SU-DHL-6 (cell line): Measurements from ENCODE around the gene LONRF2.

Experiments
- H2AFZ ChIP-seq: fragments of 200-600 bp; sonication (generic); 2 replicates; pipeline ENCODE4 v1.6.1; 2014; ENCODE audit warnings: low read depth, mild to moderate bottlenecking, moderate library complexity, mixed read lengths, antibody characterized with exemption, low read length; ENCODE audit not compliant: severe bottlenecking
- H3F3A ChIP-seq: fragments of 200-600 bp; shearing (Covaris generic); 2 replicates; pipeline ENCODE4 v1.6.0; 2016; ENCODE audit warnings: antibody characterized with exemption, mild to moderate bottlenecking; ENCODE audit not compliant: insufficient read depth
- H3K27ac ChIP-seq: fragments of 200-600 bp; sonication (generic); 2 replicates; pipeline ENCODE4 v1.5.1; 2016; ENCODE audit warnings: low read depth, mild to moderate bottlenecking, low read length, moderate library complexity, mixed read lengths
- H3K27me3 ChIP-seq: fragments of 200-600 bp; sonication (generic), shearing (Covaris generic); 2 replicates; pipeline ENCODE4 v1.6.0; 2014; ENCODE audit warnings: mild to moderate bottlenecking, low read length
- H3K36me3 ChIP-seq: fragments of 200-600 bp; sonication (generic); 2 replicates; pipeline ENCODE4 v1.6.1; 2014; ENCODE audit warnings: mild to moderate bottlenecking, low read length, mixed read lengths
- H3K4me2 ChIP-seq: fragments of 300-600, 200-600 bp; shearing (Covaris generic), sonication (generic); 2 replicates; pipeline ENCODE4 v1.6.0; 2014; ENCODE audit warnings: low read length, low read depth, mild to moderate bottlenecking; ENCODE audit not compliant: poor library complexity, severe bottlenecking
- H3K4me3 ChIP-seq: fragments of 200-600 bp; sonication (generic); 2 replicates; pipeline ENCODE4 v1.5.1; 2014; ENCODE audit warnings: antibody characterized with exemption, low read length, mild to moderate bottlenecking, mixed read lengths; ENCODE audit not compliant: insufficient read depth, poor library complexity, severe bottlenecking
- H3K79me2 ChIP-seq: fragments of 200-600 bp; sonication (generic); 2 replicates; pipeline ENCODE4 v1.6.1; 2014; ENCODE audit warnings: mild to moderate bottlenecking, low read length, moderate library complexity; ENCODE audit not compliant: insufficient read depth
- H3K9ac ChIP-seq: fragments of 200-600 bp; sonication (generic); 2 replicates; pipeline ENCODE4 v1.7.0; 2014; ENCODE audit warnings: mild to moderate bottlenecking, low read length
- H3K9me2 ChIP-seq: fragments of 200-600 bp; sonication (generic); replicated peaks from 2 replicates; pipeline ENCODE4 v1.6.1; 2014; ENCODE audit warnings: low read length; ENCODE audit not compliant: insufficient read depth
- H3K9me3 ChIP-seq: fragments of 200-600 bp; sonication (generic); 2 replicates; pipeline ENCODE4 v1.6.1; 2014; ENCODE audit warnings: low read length, mixed read lengths; ENCODE audit not compliant: insufficient read depth
- H4K20me1 ChIP-seq: fragments of 200-600 bp; sonication (generic); 2 replicates; pipeline ENCODE4 v1.6.1; 2014; ENCODE audit warnings: low read depth, mild to moderate bottlenecking, antibody characterized with exemption, low read length, moderate library complexity, mixed read lengths
- EZH2phosphoT487 ChIP-seq: fragments of 200-600 bp; sonication (generic), shearing (Covaris generic); conservative IDR thresholded peaks from 2 replicates; pipeline ENCODE4 v1.6.1; 2018; ENCODE audit warnings: mild to moderate bottlenecking, antibody characterized with exemption, low read length, moderate library complexity, mixed read lengths
- TF ChIP-seq, protein P1 (sequence below): fragments of 200-600 bp; sonication (generic); IDR thresholded peaks from one replicate; pipeline ENCODE4 v1.5.1; 2017; ENCODE audit warnings: antibody characterized with exemption, mild to moderate bottlenecking, low read length, moderate library complexity; ENCODE audit not compliant: insufficient read depth, poor library complexity, severe bottlenecking

The LONRF2 gene

DNA sequence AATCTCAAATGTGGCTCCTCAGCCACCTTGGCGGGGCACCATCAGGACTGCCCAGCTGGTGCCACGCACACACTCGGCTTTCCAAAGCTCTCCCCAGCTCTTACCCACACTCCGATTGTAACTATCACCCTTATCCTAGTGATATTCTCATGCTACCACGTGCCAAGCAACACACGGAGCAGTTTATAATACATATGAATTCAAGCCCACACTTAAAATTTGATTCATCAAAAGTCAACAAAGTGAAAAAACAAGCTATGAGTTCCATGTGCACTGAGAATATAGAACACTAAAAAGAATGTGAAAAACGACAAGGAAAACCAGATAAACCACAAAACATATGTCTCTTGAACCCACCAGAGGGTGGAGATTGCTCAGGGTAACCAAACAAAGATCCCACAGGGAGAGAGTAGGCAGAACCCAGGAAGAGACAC is 31.6 kb downstream of the LONRF2 start:
- Histone ChIP-seq H3K9me3 (no peaks in the 10 kb centered on the region), H3K4me3 (no peak overlapping the region), H4K20me1 (no peaks in the 10 kb centered on the region), H3K4me2 (no peak overlapping the region), H3K27ac (no peak overlapping the region), H3K36me3 (no peaks in the 10 kb centered on the region), H3K9me2 (no peaks in the 10 kb centered on the region), H3F3A (no peaks in the 10 kb centered on the region), H3K9ac (no peak overlapping the region), H3K27me3 (no peaks in the 10 kb centered on the region), H2AFZ (no peak overlapping the region), H3K79me2 (no peaks in the 10 kb centered on the region)
- TF ChIP-seq, protein P1, sequence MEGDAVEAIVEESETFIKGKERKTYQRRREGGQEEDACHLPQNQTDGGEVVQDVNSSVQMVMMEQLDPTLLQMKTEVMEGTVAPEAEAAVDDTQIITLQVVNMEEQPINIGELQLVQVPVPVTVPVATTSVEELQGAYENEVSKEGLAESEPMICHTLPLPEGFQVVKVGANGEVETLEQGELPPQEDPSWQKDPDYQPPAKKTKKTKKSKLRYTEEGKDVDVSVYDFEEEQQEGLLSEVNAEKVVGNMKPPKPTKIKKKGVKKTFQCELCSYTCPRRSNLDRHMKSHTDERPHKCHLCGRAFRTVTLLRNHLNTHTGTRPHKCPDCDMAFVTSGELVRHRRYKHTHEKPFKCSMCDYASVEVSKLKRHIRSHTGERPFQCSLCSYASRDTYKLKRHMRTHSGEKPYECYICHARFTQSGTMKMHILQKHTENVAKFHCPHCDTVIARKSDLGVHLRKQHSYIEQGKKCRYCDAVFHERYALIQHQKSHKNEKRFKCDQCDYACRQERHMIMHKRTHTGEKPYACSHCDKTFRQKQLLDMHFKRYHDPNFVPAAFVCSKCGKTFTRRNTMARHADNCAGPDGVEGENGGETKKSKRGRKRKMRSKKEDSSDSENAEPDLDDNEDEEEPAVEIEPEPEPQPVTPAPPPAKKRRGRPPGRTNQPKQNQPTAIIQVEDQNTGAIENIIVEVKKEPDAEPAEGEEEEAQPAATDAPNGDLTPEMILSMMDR: no peak
- no peak for TF ChIP-seq EZH2phosphoT487

DNA sequence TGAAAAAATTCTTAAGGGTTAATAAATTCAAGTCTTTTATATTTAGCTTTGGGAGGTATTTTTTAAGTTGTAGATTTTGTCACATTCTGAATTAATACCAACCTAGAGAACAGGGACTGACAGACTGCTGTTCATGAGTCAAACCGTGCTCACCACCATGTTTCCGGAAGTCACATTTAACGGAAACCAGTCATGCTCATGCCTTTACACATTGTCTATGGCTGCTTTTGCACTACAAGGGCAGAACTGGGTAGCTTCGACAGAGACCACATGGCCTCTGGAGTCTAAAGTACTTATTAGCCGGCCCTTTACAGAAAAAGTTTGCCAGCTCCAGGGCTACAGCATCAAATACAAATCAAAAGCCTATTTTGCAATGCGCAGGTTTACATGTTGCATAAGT is 33.3 kb downstream of the LONRF2 start:
- Histone ChIP-seq H3K27me3 (no peaks in the 10 kb centered on the region), H2AFZ (no peak overlapping the region), H3K9ac (no peak overlapping the region), H3K9me2 (no peaks in the 10 kb centered on the region), H3K4me2 (no peak overlapping the region), H3K9me3 (no peaks in the 10 kb centered on the region), H3K4me3 (no peak overlapping the region), H3K79me2 (no peaks in the 10 kb centered on the region), H3F3A (no peaks in the 10 kb centered on the region), H4K20me1 (no peaks in the 10 kb centered on the region), H3K36me3 (no peaks in the 10 kb centered on the region), H3K27ac (no peak overlapping the region)
- TF ChIP-seq EZH2phosphoT487: no peak
- TF ChIP-seq, protein P1: no peak

DNA sequence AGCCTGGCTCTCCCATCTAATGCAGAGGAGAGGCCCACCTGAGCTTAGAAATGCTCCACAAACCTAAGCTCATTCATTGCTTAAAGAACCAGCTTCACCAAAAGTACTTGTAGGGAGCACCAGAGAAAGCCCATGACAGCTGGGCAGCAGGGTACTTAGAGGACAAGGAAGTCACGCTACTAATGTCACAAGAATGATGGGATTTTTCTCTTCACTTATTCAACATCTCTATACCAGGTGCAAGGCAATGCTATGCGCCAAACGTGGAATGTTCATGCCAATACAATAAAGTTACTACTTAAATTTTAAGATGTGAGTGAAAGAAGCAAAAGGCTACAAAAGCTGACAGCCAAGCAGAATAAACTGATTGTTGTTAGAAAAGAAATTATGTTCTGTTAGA is 36.0 kb downstream of the LONRF2 start:
- H3K4me2 ChIP-seq: no peak overlapping the region
- no peaks in the 10 kb centered on the region for H3K9me3 ChIP-seq
- no peaks in the 10 kb centered on the region for H3K79me2 ChIP-seq
- no peaks in the 10 kb centered on the region for H3K36me3 ChIP-seq
- TF ChIP-seq, protein P1: no peak
- no peak for TF ChIP-seq EZH2phosphoT487
- no peak overlapping the region for H3K4me3 ChIP-seq
- H2AFZ ChIP-seq: no peak overlapping the region
- no peaks in the 10 kb centered on the region for H3F3A ChIP-seq
- no peak overlapping the region for H3K27ac ChIP-seq
- H3K9ac ChIP-seq: no peak overlapping the region
- no peaks in the 10 kb centered on the region for H3K27me3 ChIP-seq
- no peaks in the 10 kb centered on the region for H3K9me2 ChIP-seq
- H4K20me1 ChIP-seq: no peaks in the 10 kb centered on the region
